Parathyroid adenoma (tissue), 2 donors: ENCODE data around the gene PKNOX2.

Experiments used
- H2AFZ ChIP-seq: fragments of 300-600 bp; sonication (generic); one replicate; pipeline ENCODE4 v1.7.0; 2017; ENCODE audit warnings: antibody characterized with exemption, mild to moderate bottlenecking
- H3K27ac ChIP-seq: fragments of 300-600 bp; sonication (generic); one replicate; pipeline ENCODE4 v1.7.0; 2017
- H3K27me3 ChIP-seq: fragments of 300-600 bp; sonication (generic); one replicate; pipeline ENCODE4 v1.7.0; 2017; ENCODE audit warnings: low read length; ENCODE audit not compliant: control insufficient read depth, insufficient read depth
- H3K36me3 ChIP-seq: fragments of 300-600 bp; sonication (generic); one replicate; pipeline ENCODE4 v1.7.0; 2017; ENCODE audit warnings: low read length; ENCODE audit not compliant: control insufficient read depth, insufficient read depth
- H3K4me1 ChIP-seq: fragments of 300-600 bp; sonication (generic); one replicate; pipeline ENCODE4 v1.7.0; 2017; ENCODE audit warnings: control low read depth
- H3K4me2 ChIP-seq: fragments of 300-600 bp; sonication (generic); one replicate; pipeline ENCODE4 v1.7.0; 2017; ENCODE audit warnings: low read length
- H3K4me3 ChIP-seq: fragments of 300-600 bp; sonication (generic); one replicate; pipeline ENCODE4 v1.7.0; 2017; ENCODE audit warnings: low read depth, low read length
- H3K79me2 ChIP-seq: fragments of 300-600 bp; sonication (generic); one replicate; pipeline ENCODE4 v1.7.0; 2017; ENCODE audit warnings: control low read depth
- H3K9ac ChIP-seq: fragments of 300-600 bp; sonication (generic); one replicate; pipeline ENCODE4 v1.7.0; 2017; ENCODE audit warnings: mild to moderate bottlenecking
- H3K9me3 ChIP-seq: fragments of 300-600 bp; sonication (generic); one replicate; pipeline ENCODE4 v1.7.0; 2017; ENCODE audit warnings: low read length; ENCODE audit not compliant: control insufficient read depth
- CTCF ChIP-seq: fragments of 300-600 bp; sonication (generic); IDR thresholded peaks from one replicate; pipeline ENCODE4 v1.7.0; 2017; ENCODE audit warnings: antibody characterized with exemption, mild to moderate bottlenecking
- donor health status: primary hyperparathyroidism.

PKNOX2 gene

GRCh38 chr11:125303186-125303585 is 138.6 kb downstream of the PKNOX2 start:
- no peak overlapping the region for H3K27ac ChIP-seq
- H2AFZ ChIP-seq, result no peak overlapping the region
- no peak for TF ChIP-seq CTCF
- H3K36me3 ChIP-seq, result no peaks in the 10 kb centered on the region
- H3K4me1 ChIP-seq, result peaks cover 5% of the 10 kb centered on the region
- H3K79me2 ChIP-seq, result no peaks in the 10 kb centered on the region
- no peaks in the 10 kb centered on the region for H3K9me3 ChIP-seq
- no peak overlapping the region for H3K4me2 ChIP-seq
- H3K9ac ChIP-seq, result no peak overlapping the region
- no peaks in the 10 kb centered on the region for H3K27me3 ChIP-seq
- no peak overlapping the region for H3K4me3 ChIP-seq

- Histone ChIP-seq H3K36me3 (no peaks in the 10 kb centered on the region), H3K4me1 (peaks cover 5% of the 10 kb centered on the region), H3K9ac (no peak overlapping the region), H3K4me3 (no peak overlapping the region), H3K9me3 (no peaks in the 10 kb centered on the region), H3K79me2 (no peaks in the 10 kb centered on the region), H3K27ac (no peak overlapping the region), H2AFZ (no peak overlapping the region), H3K4me2 (no peak overlapping the region), H3K27me3 (no peaks in the 10 kb centered on the region)
- no peak for TF ChIP-seq CTCF
Measured at GRCh38 chr11:125303694-125304093, 139.1 kb downstream of the PKNOX2 start.

- Histone ChIP-seq H3K27ac (no peak overlapping the region), H2AFZ (no peak overlapping the region), H3K9me3 (no peaks in the 10 kb centered on the region), H3K4me3 (no peak overlapping the region), H3K4me1 (peaks cover 5% of the 10 kb centered on the region), H3K27me3 (no peaks in the 10 kb centered on the region), H3K36me3 (no peaks in the 10 kb centered on the region), H3K4me2 (no peak overlapping the region), H3K9ac (no peak overlapping the region), H3K79me2 (no peaks in the 10 kb centered on the region)
- no peak for TF ChIP-seq CTCF
Measured at GRCh38 chr11:125304136-125304535, 139.6 kb downstream of the PKNOX2 start.

GRCh38 chr11:125304876-125305275 is 140.3 kb downstream of the PKNOX2 start:
- Histone ChIP-seq H3K36me3 (no peaks in the 10 kb centered on the region), H3K4me2 (no peak overlapping the region), H3K27ac (no peak overlapping the region), H3K27me3 (no peaks in the 10 kb centered on the region), H3K9me3 (no peaks in the 10 kb centered on the region), H3K4me3 (no peak overlapping the region), H3K9ac (no peak overlapping the region), H3K79me2 (no peaks in the 10 kb centered on the region), H3K4me1 (peaks cover 5% of the 10 kb centered on the region), H2AFZ (no peak overlapping the region)
- TF ChIP-seq CTCF, result no peak

- Histone ChIP-seq H2AFZ (no peak overlapping the region), H3K9ac (no peak overlapping the region), H3K27ac (no peak overlapping the region), H3K79me2 (no peaks in the 10 kb centered on the region), H3K9me3 (no peaks in the 10 kb centered on the region), H3K4me3 (no peak overlapping the region), H3K36me3 (no peaks in the 10 kb centered on the region), H3K4me1 (peaks cover 5% of the 10 kb centered on the region), H3K4me2 (no peak overlapping the region), H3K27me3 (no peaks in the 10 kb centered on the region)
- no peak for TF ChIP-seq CTCF
Measured at GRCh38 chr11:125305345-125305744, 140.8 kb downstream of the PKNOX2 start.
